NCI-H128 (cell line): Measurements from ENCODE around the gene CELF1.
"Not testable (repeated sequence)": the region's sequence is repeated elsewhere in the genome, so short reads cannot be mapped to it uniquely, and the experiment has no call there.

Experiments used
- DNase-seq: peaks from one replicate; lab custom pipeline; 2025; ENCODE audit not compliant: unreplicated experiment; lab: John Stamatoyannopoulos, UW

Gene CELF1

GRCh38 chr11:47541070-47541469, 11.9 kb downstream of the CELF1 start:
- DNase-seq, result no peak

GRCh38 chr11:47539681-47540039, 13.3 kb downstream of the CELF1 start:
- no peak for DNase-seq

- no peak for DNase-seq
Observed at GRCh38 chr11:47538741-47539565, 14.0 kb downstream of the CELF1 start.

- no peak for DNase-seq
Observed at GRCh38 chr11:47536915-47537314, 16.0 kb downstream of the CELF1 start.

DNA sequence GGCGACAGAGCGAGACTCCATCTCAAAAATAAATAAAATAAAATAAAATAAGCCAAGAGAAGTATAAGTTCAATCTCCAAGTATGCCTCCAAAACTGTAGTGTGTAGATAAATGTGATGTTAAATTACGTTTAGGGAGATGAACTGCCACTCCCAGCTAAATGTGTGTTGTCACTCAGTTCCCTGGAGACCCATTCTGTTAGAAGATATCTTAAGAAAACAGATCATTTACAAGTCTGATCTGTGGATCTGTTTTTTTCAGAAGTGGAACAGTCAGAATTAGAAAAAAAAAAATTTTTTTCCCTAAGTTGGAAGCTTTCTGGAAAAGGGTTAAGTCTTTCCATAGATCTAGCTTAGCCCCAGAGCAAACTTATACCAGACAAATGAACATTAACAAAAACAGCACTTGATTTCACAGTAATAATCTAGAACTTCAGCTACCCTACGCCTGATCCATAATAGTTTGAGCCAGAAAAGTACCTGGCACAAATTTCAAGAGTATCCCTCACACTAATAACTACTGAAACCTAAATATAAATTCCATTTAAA, 18.2 kb downstream of the CELF1 start:
- no peak for DNase-seq

DNA sequence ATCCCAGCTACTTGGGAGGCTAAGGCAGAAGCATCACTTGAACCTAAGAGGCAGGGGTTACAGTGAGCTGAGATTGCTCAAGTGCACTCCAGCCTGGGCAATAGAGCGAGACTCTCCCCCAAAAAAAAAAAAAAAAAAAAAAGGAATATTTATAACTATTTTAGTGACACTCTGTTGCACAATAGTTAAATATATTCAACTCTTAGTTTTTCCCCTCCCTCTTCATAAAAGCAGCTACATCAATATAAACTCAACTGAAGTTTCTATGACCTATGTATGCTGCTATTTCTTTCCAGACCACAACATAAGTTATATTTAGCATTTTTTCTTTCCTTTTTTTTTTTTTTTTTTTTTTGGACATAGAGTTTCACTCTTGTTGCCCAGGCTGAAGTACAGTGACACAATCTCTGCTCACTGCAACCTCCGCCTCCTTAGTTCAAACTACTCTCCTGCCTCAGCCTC, 19.2 kb downstream of the CELF1 start:
- no peak for DNase-seq

GRCh38 chr11:47532597-47533213, 20.2 kb downstream of the CELF1 start:
- no peak for DNase-seq

DNA sequence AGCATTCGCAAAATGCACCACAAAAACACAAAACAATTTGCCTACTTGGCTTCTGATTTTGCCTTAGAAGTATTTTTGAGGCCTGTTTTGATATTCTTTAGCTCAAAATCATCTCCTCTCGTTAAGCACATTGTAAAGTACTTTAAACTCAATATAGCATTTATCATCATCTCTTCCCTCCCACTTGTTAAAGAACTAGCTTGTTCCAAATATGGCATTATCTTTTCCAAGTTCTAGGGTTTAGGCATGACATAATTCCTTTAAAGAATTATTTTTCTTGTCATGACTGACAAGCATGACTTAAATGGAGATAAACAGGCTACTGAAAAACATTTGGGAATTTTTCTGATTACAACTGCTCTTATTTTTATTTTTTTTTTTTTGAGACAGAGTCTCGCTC, 21.3 kb downstream of the CELF1 start:
- no peak for DNase-seq

DNA sequence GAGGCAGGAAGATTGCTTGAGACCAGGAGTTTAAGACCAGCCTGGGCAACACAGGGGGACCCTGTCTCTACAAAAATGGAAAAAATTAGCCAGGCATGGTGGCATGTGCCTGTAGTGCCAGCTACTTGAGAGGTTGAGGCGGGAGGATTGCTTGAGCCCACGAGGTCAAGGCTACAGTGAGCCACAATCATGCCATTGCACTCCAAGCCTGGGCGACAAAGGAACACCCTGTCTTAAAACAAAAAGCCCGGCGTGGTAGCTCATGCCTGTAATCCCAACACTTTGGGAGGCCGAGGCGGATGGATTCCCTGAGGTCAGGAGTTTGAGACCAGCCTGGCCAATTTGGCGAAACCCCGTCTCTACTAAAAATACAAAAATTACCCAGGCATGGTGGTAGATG, 22.2 kb downstream of the CELF1 start:
- not testable (repeated sequence) for DNase-seq

GRCh38 chr11:47529951-47530350, 23.0 kb downstream of the CELF1 start:
- DNase-seq, result no peak

- DNase-seq, result no peak
Observed at GRCh38 chr11:47527186-47527585, 25.7 kb downstream of the CELF1 start.

DNA sequence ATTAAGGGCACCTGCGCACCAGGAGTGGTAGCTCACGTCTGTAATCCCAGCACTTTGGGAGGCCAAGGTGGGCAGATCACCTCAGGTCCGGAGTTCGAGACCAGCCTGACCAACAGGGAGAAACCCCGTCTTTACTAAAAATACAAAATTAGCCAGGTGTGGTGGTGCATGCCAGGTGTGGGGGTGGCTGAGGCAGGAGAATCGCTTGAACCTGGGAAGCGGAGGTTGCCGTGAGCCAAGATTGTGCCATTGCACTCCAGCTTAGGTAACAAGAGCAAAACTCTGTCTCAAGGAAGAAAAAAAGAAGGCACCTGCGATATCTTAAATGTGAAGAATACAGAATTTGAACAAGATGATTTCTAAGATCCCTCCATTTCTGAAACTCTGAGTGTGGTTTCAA, 26.9 kb downstream of the CELF1 start:
- not testable (repeated sequence) for DNase-seq

GRCh38 chr11:47524291-47524874, 28.5 kb downstream of the CELF1 start:
- no peak for DNase-seq

DNA sequence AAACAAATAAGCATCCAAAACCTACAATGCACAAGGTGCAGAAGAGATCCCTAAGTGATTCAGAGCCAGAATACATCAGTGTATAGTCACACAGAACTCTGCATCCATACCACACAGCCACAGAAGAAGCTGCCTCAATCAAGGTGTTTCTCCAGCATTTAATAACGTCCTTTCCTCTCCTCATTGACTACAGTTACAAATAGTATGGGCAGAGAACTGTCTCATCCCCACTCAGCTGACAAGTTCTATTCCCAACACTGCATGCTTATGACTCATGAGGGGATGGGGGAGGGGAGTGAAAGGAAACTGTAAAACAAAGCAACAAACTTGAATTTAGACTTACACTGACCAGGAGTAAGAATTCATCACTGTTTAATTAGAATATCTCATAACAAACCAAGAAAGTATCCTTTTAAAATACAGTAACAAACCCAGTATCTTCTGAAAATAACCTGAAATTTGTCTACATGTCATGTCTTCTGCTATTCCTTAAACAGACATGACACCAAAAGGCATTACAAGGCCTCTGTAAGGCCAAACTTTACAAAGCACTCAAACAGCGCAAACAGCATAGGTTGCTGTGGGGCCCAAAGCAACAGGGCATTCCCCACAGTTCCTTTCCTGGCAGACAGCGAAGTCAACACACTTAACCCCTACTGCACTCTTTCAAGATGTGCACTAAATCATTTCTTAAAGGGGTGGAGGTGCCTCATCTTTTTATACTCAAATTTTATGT, 29.3 kb downstream of the CELF1 start:
- DNase-seq, result no peak

DNA sequence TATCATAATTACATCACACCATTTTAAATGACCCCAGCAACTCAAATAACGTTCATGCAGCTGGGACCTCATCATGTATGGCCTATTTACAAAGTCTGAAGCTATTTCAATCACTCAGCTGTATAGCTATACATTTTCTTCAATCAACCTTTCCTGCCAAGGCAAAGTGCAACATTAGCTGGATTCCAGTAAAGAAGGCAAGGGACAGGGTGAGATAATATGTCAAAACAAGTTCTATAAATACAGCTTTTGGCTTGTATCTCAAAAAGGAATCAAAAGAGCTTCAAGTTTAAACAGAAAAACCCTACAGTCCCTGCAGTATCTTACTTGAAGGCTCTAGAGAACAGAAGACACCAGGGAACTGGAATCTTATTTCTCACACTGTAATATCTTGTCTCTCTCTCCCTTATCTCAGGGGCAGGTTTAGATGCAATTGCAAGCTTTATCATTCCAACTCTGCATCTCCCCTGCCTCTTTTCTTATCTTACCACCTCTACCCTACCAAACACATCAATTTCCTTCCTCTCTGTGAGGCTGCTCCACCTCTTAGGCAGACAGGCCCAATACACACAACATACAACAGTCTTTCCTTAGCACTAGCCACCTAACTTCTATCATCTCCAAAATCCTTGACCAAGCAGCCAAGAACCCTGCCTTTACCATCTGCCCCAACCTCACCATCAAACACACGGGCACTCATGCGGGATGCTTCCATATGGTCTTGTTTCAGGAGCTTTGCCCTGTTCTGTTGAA, 34.5 kb downstream of the CELF1 start:
- no peak for DNase-seq

DNA sequence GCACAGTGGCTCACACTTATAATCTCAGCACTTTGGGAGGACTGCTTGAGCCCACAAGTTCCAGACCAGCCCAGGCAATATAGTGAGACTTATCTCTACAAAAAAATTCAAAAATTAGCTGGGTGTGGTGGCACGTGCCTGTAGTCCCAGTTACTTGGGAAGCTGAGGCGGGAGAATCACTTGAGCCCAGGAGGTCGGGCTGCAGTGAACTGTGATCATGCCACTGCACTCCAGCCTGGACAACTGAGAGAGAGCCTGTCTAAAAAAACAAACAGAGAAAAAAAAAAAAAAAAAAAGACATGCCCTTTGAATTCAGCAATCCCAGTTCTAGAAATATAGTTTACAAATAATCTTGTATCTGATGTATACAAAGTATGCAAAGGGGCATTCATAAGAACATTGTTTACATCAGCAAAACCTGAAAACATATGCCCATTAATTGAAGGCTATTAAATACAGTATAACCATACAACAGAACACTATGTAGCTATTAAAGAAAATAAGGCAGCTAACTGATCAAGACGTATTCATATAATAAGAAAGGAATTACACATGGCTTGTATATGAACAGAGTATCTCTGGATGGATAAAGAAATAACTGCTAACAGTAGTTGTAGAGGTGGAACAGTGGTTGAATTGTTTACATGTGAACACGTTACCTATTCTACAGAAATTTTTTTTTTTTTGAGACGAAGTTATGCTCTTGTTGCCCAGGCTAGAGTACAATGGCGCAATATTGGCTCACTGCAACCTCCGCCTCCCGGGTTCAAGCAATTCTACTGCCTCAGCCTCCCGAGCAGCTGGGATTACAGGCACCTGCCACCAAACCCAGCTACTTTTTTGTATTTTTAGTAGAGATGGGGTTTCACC, 35.7 kb downstream of the CELF1 start:
- DNase-seq, result no peak

DNA sequence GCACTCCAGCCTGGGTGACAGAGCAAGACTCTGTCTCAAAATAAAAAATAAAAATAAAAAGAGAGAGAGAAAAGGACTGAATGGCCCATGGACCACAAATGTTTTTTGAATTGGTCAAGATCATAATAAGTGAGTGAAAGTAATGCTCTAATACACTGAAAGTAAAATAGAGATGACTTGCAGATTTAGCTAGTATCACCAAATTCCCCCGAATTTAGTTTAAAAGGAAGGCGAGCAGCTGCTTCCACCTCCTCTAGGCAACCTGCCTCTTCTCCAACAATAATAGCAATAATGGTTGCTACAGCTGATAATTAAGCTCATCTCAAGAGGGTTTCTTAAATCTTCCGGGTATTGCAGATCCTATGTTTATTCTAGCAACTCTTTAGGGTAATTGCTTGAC, 36.8 kb downstream of the CELF1 start:
- DNase-seq, result no peak

DNA sequence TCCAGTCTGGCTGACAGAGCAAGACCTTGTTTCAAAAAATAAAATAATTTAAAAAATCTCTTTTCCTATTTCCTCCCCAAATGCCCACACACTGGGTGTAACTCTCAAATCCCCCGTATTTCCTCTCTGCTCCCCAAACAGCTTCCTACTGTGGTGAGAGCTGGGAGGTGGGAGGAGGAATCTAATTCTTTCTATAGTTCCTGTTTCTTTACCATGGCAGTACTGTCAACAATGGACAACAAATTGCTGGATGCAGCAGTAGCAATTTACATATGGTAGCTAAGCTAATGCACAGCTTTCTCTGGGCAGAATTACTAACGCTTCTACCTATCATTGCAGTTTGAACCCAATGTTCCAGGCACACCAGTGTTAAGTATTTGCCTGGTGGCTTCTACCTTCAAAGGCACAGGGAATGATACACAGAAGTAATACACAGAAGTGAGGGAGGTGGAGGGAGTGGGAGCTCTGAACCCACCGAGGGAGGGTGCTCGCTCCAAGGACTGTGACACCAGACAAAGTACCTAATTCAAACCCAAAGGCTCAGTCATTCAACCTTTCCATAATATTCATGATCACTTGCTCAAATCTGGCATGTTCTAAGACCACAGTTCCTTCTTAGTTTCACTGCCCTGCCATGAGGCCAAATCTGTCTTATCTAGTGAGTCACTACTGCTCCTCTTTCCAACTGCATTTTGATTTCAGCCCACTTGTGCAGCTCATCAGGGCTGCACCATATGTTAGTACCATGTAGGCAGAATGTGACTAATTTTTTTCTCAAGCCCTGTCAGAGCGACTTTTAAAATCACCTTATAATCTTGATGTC, 37.9 kb downstream of the CELF1 start:
- no peak for DNase-seq

DNA sequence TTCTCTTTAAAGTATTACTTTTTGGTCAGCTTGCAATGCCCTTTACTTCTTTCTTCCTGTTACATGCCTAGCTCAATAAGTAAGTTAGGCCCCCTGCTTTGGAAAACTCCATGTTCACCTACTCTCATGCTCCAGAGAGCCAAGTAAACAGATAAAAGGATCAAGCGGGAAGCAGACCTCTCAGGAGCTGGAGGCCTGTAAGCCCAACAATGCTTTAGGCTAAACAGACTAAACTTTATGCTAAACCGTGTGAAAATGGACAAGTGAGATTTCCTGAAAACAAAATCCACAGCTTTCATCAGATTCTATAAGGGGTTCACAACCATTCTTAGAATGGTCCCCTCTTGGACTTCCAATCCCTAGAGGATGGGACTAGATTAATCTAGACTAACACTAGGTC, 40.2 kb downstream of the CELF1 start:
- DNase-seq, result no peak
